Upper lobe of left lung (tissue), 6 donors: ENCODE results near the gene AOX1. TPM values are rescaled to one million over a fixed set of nuclear protein-coding genes. Genes with fewer than 3 reads are reported as not detected.
A peak's percentile ranks its signal among the peaks of the same experiment; 100 is the strongest.
"Not testable (repeated sequence)": the region's sequence is repeated elsewhere in the genome, so short reads cannot be mapped to it uniquely, and the experiment has no call there.

Source experiments
- ATAC-seq, 2 donors: fragments of 200-7000 bp; cut with Tn5 transposase; one replicate each; pipeline ENCODE4 v1.9.1; 2022; ENCODE audit warnings: mild to moderate bottlenecking in 2 of 2, moderate library complexity in 2 of 2; ENCODE audit not compliant: low FRiP score in 2 of 2
- DNase-seq, 2 donors: peaks; one replicate each; pipeline ENCODE4 v3.0.0-alpha.2; 2019 to 2020
- H3K27ac ChIP-seq, 4 donors: fragments of 200-600 bp; sonication (generic); one replicate each; pipeline ENCODE4 v1.5.1; 2016 to 2019
- H3K27me3 ChIP-seq, 4 donors: fragments of 200-600 bp; sonication (generic); one replicate each; pipeline ENCODE4 v1.5.1; 2017 to 2019
- H3K36me3 ChIP-seq, 4 donors: fragments of 200-600 bp; sonication (generic); one replicate each; pipeline ENCODE4 v1.5.1; 2016 to 2019
- H3K4me1 ChIP-seq, 4 donors: fragments of 200-600 bp; sonication (generic); one replicate each; pipeline ENCODE4 v1.5.1; 2018 to 2019
- H3K4me3 ChIP-seq, 4 donors: fragments of 200-600 bp; sonication (generic); one replicate each; pipeline ENCODE4 v1.5.1; 2017 to 2019; ENCODE audit warnings: mild to moderate bottlenecking in 2 of 4, moderate library complexity in 1 of 4
- H3K9me3 ChIP-seq, 4 donors: fragments of 200-600 bp; sonication (generic); one replicate each; pipeline ENCODE4 v1.5.1; 2018 to 2019
- EP300 ChIP-seq, 4 donors: sonication (generic); formaldehyde crosslinking; IDR thresholded peaks; one replicate each; pipeline ENCODE4 v1.5.1; 2017; ENCODE audit warnings: antibody characterized with exemption in 4 of 4, control low read depth in 2 of 4
- POLR2A ChIP-seq, 4 donors: fragments of 450-650 bp; IDR thresholded peaks; one replicate each; pipeline ENCODE4 v1.5.1; 2016 to 2017; ENCODE audit warnings: antibody characterized with exemption in 4 of 4, mild to moderate bottlenecking in 2 of 4
- POLR2AphosphoS5 ChIP-seq, 2 donors: sonication (generic); formaldehyde crosslinking; IDR thresholded peaks; one replicate each; pipeline ENCODE4 v1.5.1; 2017; ENCODE audit warnings: antibody characterized with exemption in 2 of 2
- WGBS, 2 donors: methylation state at CpG; one replicate each; pipeline ENCODE4 v1.1.5; 2017 to 2018; 5-methylcytosine and 5-hydroxymethylcytosine counted together
- total RNA-seq, 6 donors: library from RNA; depleted of rRNA in 4 of 6; stranded (reverse); fragments of >200 nt in 4 of 6; gene quantifications; one replicate each; pipeline versions ENCODE4 v1.1.0 to v1.2.1, GENCODE V29; 2016 to 2021
- TF ChIP-seq, protein P1 (sequence below), 6 experiments: fragments of 450-650 bp in 4 of 6; fragments of 200-600 bp in 2 of 6; sonication (generic) in 2 of 6; IDR thresholded peaks; one replicate each; pipeline ENCODE4 v1.5.1; 2016 to 2019; ENCODE audit warnings: antibody characterized with exemption in 6 of 6
- donor health status: DM: no; HTN: no; CAD: no; lungs with moderate emphysema.
- donor health status: DM: no; HTN: yes; CAD: no; lungs with severe emphysema.

AOX1 gene
- total RNA-seq, 6 donors from 2014 or later, result 8.7 to 49.0 (median 27.5) TPM

DNA sequence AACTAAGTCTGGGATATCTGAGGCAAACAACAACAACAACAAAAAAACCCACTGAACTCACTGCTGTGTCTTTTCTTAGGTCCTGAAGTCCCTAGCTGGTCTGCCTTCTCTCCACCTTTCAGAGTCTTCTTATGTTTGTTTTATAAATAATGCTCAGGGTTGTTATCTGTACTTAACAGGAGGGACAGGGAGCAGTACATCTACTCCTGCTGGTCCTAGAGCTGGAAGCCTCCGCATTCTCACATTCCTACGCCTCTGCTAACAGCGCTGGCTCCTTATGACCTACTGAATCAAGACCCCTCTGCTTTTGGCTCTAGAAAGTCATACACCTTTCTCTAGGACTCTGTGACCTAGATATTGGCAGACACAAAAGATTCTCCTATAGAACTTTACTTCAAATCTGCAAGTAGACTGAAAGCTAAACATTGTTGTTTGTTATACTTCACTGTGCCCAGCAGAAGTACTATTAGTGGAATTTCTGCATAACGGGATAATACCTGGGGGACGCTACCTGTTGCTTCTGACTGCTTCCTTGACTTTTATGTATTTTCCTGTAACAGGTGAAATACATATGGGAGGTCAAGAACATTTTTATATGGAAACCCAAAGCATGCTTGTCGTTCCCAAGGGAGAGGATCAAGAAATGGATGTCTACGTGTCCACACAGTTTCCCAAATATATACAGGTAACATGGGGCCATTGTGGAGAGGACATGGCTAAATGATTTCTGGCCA is 48.6 kb downstream of the AOX1 start:
- Histone ChIP-seq H3K4me3 (no peak overlapping the region), H3K9me3 (peaks cover 0 to 6% (median 0%) of the 10 kb centered on the region in 4 donors), H3K4me1 (no peaks in the 10 kb centered on the region), H3K27me3 (no peaks in the 10 kb centered on the region), H3K27ac (no peak overlapping the region), H3K36me3 (no peaks in the 10 kb centered on the region)
- 89% methylated on average over 7 of the region's 7 CpGs for WGBS, 2 donors
- no peak for TF ChIP-seq EP300 (IDR thresholded peaks at IDR 0.05)
- TF ChIP-seq, protein P1, sequence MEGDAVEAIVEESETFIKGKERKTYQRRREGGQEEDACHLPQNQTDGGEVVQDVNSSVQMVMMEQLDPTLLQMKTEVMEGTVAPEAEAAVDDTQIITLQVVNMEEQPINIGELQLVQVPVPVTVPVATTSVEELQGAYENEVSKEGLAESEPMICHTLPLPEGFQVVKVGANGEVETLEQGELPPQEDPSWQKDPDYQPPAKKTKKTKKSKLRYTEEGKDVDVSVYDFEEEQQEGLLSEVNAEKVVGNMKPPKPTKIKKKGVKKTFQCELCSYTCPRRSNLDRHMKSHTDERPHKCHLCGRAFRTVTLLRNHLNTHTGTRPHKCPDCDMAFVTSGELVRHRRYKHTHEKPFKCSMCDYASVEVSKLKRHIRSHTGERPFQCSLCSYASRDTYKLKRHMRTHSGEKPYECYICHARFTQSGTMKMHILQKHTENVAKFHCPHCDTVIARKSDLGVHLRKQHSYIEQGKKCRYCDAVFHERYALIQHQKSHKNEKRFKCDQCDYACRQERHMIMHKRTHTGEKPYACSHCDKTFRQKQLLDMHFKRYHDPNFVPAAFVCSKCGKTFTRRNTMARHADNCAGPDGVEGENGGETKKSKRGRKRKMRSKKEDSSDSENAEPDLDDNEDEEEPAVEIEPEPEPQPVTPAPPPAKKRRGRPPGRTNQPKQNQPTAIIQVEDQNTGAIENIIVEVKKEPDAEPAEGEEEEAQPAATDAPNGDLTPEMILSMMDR (IDR thresholded peaks at IDR 0.05), result no peak
- no peak for TF ChIP-seq POLR2A (IDR thresholded peaks at IDR 0.05)
- no peak for TF ChIP-seq POLR2AphosphoS5 (IDR thresholded peaks at IDR 0.05)
- no peak for ATAC-seq
- DNase-seq, result no peak

DNA sequence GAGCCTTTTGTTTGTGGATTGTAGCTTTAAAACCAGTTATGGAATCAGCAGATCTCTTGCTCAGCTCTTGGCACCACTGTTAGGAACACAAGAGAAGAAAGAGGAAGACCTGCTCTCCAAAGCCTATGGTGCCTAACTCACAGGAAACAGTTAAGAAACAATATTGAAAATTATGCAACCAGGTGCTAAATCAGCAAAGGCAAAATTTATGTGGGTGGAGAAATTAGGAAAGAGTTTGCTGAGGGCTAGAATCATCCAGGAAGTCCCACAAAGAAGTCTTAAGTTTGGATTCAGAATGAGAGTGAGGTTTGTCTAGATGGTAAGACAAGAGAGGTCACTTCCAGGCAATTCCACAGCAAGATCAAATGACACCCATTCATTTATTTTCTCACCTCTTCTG is 49.4 kb downstream of the AOX1 start:
- Histone ChIP-seq H3K27me3 (no peaks in the 10 kb centered on the region), H3K4me3 (no peak overlapping the region), H3K4me1 (no peaks in the 10 kb centered on the region), H3K9me3 (peaks cover 0 to 6% (median 0%) of the 10 kb centered on the region in 4 donors), H3K27ac (peak overlapping the region in 1 of 4 donors; percentile 52), H3K36me3 (no peaks in the 10 kb centered on the region)
- DNase-seq (no peak), ATAC-seq (peak in 1 of 2 donors; percentile 76)
- TF ChIP-seq POLR2AphosphoS5 (IDR thresholded peaks at IDR 0.05), result no peak

DNA sequence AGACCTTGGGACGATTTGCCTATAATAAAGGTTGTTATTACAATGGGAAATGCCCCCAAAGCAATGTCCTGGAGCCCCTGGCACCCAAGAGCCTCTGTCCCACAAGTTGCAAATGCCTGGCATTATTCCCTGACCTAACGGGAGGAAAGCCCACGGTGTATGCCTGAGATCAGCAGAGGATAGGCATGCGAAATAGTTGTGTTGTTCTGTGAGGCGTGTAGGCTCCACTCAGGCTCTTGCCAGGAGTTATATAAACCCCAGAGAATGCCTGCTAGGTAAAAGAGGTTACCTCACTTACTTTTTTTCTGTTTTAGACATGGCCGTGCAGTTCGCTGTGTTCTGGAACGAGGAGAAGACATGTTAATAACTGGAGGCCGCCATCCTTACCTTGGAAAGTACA is 52.1 kb downstream of the AOX1 start:
- Histone ChIP-seq H3K9me3 (peaks cover 0 to under 1% (median 0%) of the 10 kb centered on the region in 4 donors), H3K27ac (no peak overlapping the region), H3K36me3 (no peaks in the 10 kb centered on the region), H3K4me1 (no peaks in the 10 kb centered on the region), H3K4me3 (no peak overlapping the region), H3K27me3 (no peaks in the 10 kb centered on the region)
- DNase-seq (no peak), ATAC-seq (no peak)
- WGBS, 2 donors, result 84 to 87% methylated on average over 9 of the region's 9 CpGs
- TF ChIP-seq, protein P1 (IDR thresholded peaks at IDR 0.05), result no peak
- no peak for TF ChIP-seq EP300 (IDR thresholded peaks at IDR 0.05)
- no peak for TF ChIP-seq POLR2A (IDR thresholded peaks at IDR 0.05)
- TF ChIP-seq POLR2AphosphoS5 (IDR thresholded peaks at IDR 0.05), result no peak

DNA sequence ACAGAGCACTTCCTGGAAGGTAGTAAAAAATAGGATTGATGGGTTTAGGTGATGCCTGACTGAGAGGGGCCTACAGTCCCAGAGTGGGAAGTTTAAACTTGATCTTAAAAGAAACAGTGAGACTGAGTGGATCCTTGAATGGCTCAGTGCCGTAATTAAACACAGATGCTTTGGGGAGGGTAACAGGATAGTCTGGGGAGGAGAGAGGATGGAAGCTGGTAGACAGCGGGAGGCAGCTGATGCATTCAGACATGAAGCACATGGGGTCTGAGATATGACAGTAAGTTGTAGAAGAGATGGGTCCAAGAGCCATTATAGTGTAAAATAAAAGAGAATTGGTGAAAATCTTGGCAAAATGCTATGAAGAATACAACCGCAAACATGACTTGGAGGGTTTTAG is 54.4 kb downstream of the AOX1 start:
- WGBS, 2 donors, result 83 to 95% methylated on average over 3 of the region's 3 CpGs
- Histone ChIP-seq H3K36me3 (no peaks in the 10 kb centered on the region), H3K9me3 (no peaks in the 10 kb centered on the region), H3K27me3 (no peaks in the 10 kb centered on the region), H3K27ac (no peak overlapping the region), H3K4me3 (no peak overlapping the region), H3K4me1 (no peaks in the 10 kb centered on the region)
- DNase-seq (no peak), ATAC-seq (peak in 1 of 2 donors; percentile 76)
- TF ChIP-seq, protein P1 (IDR thresholded peaks at IDR 0.05), result no peak
- no peak for TF ChIP-seq POLR2A (IDR thresholded peaks at IDR 0.05)
- no peak for TF ChIP-seq EP300 (IDR thresholded peaks at IDR 0.05)
- TF ChIP-seq POLR2AphosphoS5 (IDR thresholded peaks at IDR 0.05), result no peak

DNA sequence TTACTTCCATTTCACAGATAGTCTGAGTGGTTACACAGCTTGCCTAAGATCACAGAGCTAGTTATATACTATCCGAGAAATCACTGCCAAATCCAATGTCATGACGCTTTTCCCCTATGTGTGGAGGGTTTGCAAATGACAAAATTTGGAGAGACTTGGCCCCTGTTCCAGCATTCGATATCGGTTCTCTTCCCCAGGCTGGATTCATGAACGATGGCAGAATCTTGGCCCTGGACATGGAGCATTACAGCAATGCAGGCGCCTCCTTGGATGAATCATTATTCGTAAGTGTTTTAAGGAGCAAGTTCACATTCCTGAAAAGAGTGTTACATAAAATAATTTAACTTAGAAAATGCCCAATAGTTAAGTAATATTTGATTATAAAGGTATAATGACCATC is 55.1 kb downstream of the AOX1 start:
- TF ChIP-seq POLR2A (IDR thresholded peaks at IDR 0.05) (no peak), EP300 (IDR thresholded peaks at IDR 0.05) (no peak), POLR2AphosphoS5 (IDR thresholded peaks at IDR 0.05) (no peak)
- TF ChIP-seq, protein P1 (IDR thresholded peaks at IDR 0.05), result no peak
- no peaks in the 10 kb centered on the region for H3K27me3 ChIP-seq
- no peak overlapping the region for H3K27ac ChIP-seq
- DNase-seq (no peak), ATAC-seq (peak in 1 of 2 donors; percentile 76)
- no peaks in the 10 kb centered on the region for H3K9me3 ChIP-seq
- H3K4me1 ChIP-seq, result no peaks in the 10 kb centered on the region
- no peak overlapping the region for H3K4me3 ChIP-seq
- no peaks in the 10 kb centered on the region for H3K36me3 ChIP-seq
- 88 to 90% methylated on average over 7 of the region's 7 CpGs for WGBS, 2 donors

DNA sequence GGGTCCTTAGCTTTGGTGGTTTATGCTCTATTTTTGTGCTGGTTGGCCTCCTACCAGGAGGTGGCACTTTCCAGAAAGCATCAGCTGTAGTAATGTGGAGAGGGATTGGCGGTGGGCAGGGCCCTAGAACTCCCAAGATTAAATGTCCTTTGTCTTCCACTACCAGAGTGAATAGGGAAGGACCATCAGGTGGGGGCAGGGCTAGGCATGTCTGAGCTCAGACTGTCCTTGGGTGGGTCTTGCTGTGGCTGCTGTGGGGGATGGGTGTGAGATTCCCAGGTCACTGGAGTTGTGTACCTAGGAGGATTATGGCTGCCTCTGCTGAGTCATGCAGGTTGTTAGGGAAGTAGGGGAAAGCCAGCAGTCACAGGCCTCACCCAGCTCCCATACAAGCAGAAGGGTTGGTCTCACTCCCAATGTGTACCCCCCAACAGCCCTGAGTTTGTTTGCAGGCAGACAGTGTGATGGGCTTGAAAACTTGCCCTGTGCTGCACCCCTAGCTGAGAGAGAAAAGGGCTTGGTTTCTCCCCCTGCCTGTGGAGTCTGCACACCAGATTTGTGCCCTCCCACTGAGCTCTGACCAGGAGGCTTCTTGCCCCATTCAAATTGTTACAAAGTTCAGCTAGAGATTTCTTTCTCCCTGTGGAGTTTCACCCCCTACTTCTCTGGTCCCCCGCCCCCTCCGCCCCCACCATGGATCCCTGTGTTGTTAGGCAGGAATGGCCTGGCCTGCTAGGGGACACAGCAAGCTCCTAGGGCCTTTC is 62.9 kb downstream of the AOX1 start:
- not testable (repeated sequence) for H3K4me1 ChIP-seq, DNase-seq, H3K4me3 ChIP-seq, H3K9me3 ChIP-seq, H3K27me3 ChIP-seq, H3K36me3 ChIP-seq, H3K27ac ChIP-seq, ATAC-seq
- 92 to 96% methylated on average over 3 of the region's 3 CpGs for WGBS, 2 donors
